HG03097 (cell line): ENCODE data around the gene WNT5B.

ENCODE experiments used
- ATAC-seq: cut with Tn5 transposase; IDR thresholded peaks from one replicate; pipeline ENCODE4 v1.9.1; 2021; ENCODE audit not compliant: unreplicated experiment, low FRiP score

The WNT5B gene

GRCh38 chr12:1622406-1622805 is 6.6 kb upstream of the WNT5B start:
- ATAC-seq, result no peak

- ATAC-seq, result no peak
Measured at GRCh38 chr12:1629338-1630132, 504 bp downstream of the WNT5B start.

GRCh38 chr12:1630133-1630826 is 1.2 kb downstream of the WNT5B start:
- no peak for ATAC-seq

- no peak for ATAC-seq
Measured at GRCh38 chr12:1630827-1631591, 2.0 kb downstream of the WNT5B start.

GRCh38 chr12:1632702-1633101 is 3.7 kb downstream of the WNT5B start:
- no peak for ATAC-seq

- ATAC-seq, result no peak
Measured at GRCh38 chr12:1633459-1633858, 4.4 kb downstream of the WNT5B start.

GRCh38 chr12:1634149-1634548 is 5.1 kb downstream of the WNT5B start:
- no peak for ATAC-seq

- no peak for ATAC-seq
Measured at GRCh38 chr12:1634590-1635191, 5.7 kb downstream of the WNT5B start.

GRCh38 chr12:1635301-1636095 is 6.5 kb downstream of the WNT5B start:
- ATAC-seq, result no peak

- no peak for ATAC-seq
Measured at GRCh38 chr12:1638203-1638602, 9.2 kb downstream of the WNT5B start.

- ATAC-seq, result no peak
Measured at GRCh38 chr12:1639538-1639937, 10.5 kb downstream of the WNT5B start.

- ATAC-seq, result no peak
Measured at GRCh38 chr12:1640328-1641234, 11.6 kb downstream of the WNT5B start.

- no peak for ATAC-seq
Measured at GRCh38 chr12:1642513-1642912, 13.5 kb downstream of the WNT5B start.

- no peak for ATAC-seq
Measured at GRCh38 chr12:1643043-1643442, 14.0 kb downstream of the WNT5B start.

GRCh38 chr12:1643905-1644533 is 15.0 kb downstream of the WNT5B start:
- ATAC-seq, result no peak

GRCh38 chr12:1644534-1645438 is 15.8 kb downstream of the WNT5B start:
- no peak for ATAC-seq

GRCh38 chr12:1645819-1646218 is 16.8 kb downstream of the WNT5B start:
- no peak for ATAC-seq
